HT1080 (cell line): ENCODE measurements around the gene RBM6. TPM values are rescaled to one million over a fixed set of nuclear protein-coding genes. Genes with fewer than 3 reads are reported as not detected.
"Not testable (repeated sequence)": the region's sequence is repeated elsewhere in the genome, so short reads cannot be mapped to it uniquely, and the experiment has no call there.

Experiments used
- DNase-seq: peaks from one replicate; pipeline ENCODE4 v3.0.0-alpha.2; 2015; ENCODE audit warnings: low read depth
- polyA plus RNA-seq, 2 experiments: library from polyadenylated mRNA; depleted of rRNA; stranded (reverse); fragments of >200 nt; gene quantifications; 2 replicates each; pipeline ENCODE4 v1.2.3, GENCODE V29; 2015
- total RNA-seq: library from RNA; depleted of rRNA; stranded (reverse); fragments of >200 nt; shearing (Covaris generic); gene quantifications from 2 replicates; pipeline ENCODE4 v1.2.3, GENCODE V29; 2014; rRNA removed

The RBM6 gene, protein sequence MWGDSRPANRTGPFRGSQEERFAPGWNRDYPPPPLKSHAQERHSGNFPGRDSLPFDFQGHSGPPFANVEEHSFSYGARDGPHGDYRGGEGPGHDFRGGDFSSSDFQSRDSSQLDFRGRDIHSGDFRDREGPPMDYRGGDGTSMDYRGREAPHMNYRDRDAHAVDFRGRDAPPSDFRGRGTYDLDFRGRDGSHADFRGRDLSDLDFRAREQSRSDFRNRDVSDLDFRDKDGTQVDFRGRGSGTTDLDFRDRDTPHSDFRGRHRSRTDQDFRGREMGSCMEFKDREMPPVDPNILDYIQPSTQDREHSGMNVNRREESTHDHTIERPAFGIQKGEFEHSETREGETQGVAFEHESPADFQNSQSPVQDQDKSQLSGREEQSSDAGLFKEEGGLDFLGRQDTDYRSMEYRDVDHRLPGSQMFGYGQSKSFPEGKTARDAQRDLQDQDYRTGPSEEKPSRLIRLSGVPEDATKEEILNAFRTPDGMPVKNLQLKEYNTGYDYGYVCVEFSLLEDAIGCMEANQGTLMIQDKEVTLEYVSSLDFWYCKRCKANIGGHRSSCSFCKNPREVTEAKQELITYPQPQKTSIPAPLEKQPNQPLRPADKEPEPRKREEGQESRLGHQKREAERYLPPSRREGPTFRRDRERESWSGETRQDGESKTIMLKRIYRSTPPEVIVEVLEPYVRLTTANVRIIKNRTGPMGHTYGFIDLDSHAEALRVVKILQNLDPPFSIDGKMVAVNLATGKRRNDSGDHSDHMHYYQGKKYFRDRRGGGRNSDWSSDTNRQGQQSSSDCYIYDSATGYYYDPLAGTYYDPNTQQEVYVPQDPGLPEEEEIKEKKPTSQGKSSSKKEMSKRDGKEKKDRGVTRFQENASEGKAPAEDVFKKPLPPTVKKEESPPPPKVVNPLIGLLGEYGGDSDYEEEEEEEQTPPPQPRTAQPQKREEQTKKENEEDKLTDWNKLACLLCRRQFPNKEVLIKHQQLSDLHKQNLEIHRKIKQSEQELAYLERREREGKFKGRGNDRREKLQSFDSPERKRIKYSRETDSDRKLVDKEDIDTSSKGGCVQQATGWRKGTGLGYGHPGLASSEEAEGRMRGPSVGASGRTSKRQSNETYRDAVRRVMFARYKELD
- total RNA-seq, result 34.1 and 43.8 TPM in 2 replicates
- polyA plus RNA-seq (2015; cell fraction: cytosol; rRNA removed), result 27.5 and 30.9 TPM in 2 replicates
- polyA plus RNA-seq (2015; cell fraction: nucleus; rRNA removed), result 151 and 163 TPM in 2 replicates

DNA sequence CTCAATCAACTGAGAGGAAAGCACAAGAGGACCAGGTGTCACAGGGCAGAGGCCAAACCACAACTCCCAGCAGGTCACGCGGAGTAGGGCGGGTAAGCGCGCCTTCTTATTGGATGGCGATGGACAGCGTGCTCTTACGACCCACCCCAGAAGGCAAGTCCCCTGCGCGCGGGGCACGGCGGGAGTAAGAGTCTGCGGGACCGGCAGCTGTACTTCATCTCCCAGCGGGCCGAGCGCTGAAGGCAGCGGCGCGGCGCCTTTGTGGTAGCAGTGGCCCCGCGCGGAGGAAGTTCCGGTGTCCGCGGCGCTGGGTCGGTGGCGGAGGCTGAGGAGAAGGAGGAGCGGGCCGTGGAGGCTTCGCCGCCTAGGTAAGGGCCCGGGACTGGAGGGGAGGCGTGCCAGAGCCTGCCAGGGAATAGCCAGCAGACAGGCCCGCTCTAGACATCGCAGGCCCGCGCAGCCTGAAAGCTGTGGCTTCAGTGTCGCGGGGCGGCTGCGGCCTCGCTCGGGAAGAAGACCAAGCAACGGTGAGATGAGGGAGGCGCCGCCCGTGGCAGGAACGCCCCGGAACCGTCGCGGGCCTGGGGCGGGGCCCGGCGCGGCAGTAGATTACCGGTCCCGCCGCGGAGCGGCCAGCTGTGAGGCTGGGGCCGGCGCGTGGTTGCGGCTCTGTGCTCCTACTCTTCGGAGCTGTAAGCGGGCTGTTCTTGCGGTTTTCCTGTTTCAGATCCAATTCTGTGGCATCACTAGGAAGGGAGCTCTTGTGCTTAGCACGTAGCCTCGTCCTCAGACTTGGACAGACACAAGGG is at the start of gene RBM6:
TSS of gene RBM6 (plus strand) at position 293 of the 809 bp plus-strand sequence. CDS start 22,492 bp downstream, outside the sequence.
- DNase-seq, result peak; percentile 98

DNA sequence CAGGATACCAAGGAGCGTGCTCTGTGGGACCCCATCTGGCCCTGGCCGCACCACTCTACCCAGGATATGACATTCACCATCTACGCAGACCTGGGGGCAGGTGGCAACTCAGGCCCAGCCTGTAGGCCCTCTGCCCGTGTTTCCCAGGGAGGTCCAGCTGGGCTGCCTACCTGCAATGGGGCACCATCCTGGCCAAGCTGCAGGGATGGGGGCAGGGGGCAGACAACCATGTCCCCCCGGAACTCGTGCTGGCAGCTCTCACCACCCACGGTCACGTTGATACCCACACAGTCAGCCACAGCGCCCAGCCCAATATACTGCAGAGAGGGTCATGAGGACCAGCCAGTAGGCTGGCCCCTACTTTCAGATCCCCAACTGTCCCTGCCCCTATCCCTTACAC is 44.2 kb upstream of the RBM6 start:
- DNase-seq, result no peak

DNA sequence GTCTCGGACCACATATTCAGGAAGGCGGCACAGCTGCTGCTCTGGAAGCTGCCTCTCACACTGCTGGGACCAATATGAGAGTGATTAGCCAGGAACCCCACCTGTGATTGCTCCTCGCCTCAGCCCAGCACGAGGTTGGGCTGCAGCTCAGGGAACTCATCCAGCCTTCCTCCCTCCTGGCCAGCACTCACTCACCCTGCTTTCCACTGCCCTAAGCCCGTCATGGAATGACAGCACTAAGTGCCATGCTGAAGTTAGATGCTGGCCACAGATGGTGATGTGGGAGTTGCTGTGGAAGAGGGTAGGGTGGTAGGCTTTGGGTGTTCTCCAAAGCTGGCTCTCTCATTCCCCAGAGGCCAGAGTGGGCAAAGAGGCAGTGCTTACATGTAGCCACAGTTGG is 43.6 kb upstream of the RBM6 start:
- DNase-seq, result no peak

DNA sequence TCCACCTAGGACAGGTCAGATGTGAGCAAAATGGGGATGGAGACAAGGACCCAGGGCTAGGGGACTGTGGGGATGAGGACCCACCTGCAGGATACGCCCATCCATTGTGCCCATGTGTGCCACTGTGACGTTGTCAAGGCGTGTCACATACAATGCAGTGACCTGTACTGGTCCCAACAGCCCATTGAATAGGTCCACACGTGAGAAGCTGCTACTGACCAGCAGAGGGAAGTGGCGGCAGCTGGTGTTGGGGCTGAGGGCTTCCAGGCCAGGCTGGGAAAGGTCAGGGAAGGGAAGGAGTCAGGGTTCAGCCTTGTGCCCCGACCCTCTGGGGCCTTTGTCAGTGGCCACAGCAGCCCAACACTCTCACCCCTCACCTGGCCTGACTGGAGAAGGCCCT is 41.0 kb upstream of the RBM6 start:
- DNase-seq, result no peak

DNA sequence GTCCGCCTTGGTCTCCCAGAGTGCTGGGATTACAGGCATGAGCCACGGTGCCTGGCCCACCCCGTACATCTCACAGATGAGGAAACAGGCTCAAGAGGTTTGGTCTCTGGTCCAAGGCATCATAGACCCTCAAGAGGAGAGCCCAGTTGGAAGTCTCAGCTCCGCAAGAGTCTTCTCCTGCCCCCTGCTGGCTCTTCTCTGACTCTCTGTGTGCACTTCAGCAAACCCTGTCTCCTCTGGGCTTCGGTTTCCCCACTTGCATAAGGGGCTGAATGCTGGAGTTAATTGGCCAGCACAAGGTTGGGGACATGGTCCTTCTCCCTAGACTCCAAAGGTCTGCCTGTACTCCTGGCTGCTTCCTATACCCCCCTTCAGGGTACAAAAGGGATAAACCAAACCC is 40.1 kb upstream of the RBM6 start:
- peak; percentile 15 for DNase-seq

DNA sequence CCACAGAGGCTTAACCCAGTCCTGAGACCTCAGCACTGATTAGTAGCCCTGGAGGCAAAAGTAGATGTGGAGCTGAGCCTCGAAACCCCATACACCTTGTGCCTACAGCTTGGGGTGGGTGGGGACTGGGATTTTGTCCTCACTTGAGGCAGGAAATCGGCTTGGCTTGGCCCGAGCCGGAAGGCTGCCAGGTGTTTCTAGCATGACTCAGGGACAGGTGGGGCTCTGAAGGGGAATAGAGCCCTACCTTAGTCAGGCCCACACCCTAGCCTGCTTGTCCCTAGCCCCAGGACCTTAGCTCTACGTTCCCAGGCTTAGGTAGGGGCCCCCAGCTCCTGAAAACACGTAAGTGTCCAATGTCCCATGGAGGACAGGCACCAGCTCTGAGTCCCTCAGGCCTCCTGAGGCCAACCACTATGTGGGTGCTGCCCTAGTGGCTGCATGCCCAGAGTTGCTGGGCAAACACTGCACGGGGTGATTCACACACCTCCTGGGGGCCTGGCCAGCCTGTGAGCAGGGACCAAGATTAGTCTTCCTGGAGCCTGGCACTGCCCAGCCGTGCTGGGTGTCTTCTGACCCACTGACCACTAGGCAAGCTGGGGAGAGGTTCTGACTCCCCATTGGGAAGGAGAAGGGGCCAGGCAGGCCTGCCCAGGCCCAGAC is 39.3 kb upstream of the RBM6 start:
- peak; percentile 86 for DNase-seq

DNA sequence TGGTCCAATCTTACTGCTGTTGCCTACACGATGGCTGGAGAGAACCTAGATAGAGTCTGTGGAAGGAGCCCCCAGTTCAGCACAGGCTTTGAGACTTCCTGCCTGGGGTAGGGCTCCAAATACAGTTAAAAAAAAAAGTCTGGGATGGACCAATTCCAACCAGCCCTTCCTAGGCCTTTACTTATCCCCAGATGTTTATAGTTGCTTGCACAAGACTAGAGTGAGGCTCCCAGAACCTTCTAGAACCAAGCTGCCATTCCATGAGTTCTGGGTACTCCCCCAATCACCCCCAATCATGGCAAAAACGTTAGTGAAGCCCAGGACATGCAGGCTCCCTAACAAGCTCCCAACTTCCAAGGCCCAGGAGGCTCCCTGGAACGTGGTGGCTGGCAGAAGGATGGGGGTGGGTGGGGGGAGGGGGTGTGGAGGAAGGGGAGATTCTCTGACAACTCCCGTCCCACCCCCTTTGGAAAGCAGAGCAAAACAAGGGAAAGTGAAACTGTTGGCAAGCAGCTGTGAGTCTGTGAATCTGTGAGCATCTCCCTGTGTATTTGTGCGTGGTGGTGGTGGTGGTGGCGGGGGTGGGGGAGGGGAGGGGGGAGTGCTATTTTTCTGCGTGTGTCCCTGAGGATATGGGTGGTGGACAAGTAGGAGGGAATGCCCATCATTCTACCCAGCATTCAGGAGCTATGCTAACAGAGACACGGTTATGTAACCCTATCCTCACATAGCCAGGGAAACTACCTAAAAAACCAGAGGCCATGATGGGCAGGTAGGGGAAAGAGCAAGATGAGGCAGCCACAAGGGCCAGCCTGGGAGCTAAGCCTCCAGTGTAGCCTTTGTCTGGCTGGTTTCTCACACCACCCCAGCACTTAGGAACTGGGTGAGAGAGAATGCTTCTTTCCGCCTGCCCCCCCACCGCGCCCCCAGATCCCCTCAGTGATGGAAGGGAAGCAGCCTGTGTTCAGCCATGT is 38.3 kb upstream of the RBM6 start:
- no peak for DNase-seq

DNA sequence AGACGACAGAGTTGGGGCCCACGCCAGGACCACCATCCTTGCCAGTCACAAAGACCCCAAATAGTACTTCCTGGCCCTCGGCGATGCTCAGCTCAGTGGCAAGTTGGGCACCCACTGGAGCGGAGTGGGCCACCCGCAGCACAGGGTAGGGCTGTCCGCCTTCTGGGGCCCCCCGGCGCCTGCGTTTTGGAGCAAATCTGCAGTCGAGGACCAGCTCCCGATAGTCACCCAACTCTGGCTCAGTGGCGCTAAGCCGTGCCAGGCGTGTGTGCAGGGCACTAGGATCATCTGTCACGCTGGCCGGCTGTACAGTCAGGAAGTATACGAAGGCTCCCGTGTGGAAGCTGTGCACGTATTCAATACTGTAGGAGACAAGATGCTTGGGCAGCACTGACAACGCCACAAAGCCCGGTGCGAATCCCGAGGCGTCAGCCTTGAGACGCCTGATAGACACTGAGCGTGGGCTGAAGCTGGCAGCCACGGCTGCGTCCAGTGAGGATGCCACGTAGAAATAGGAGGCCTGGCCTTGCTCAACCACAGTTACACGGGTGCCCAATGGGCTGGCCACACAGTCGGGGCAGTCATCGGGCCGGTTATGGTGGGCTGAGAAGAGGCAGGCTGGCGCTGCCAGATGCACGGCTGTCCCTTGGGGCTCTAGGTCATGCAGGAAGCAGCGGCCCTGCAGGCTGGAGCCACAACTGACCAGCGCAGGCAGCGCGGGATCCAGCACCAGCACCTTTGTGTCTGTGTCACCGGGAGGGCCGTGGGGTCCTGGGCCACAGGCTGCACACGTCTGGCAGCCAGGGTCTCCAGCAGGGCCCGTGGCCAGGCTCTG is 37.2 kb upstream of the RBM6 start:
- no peak for DNase-seq

DNA sequence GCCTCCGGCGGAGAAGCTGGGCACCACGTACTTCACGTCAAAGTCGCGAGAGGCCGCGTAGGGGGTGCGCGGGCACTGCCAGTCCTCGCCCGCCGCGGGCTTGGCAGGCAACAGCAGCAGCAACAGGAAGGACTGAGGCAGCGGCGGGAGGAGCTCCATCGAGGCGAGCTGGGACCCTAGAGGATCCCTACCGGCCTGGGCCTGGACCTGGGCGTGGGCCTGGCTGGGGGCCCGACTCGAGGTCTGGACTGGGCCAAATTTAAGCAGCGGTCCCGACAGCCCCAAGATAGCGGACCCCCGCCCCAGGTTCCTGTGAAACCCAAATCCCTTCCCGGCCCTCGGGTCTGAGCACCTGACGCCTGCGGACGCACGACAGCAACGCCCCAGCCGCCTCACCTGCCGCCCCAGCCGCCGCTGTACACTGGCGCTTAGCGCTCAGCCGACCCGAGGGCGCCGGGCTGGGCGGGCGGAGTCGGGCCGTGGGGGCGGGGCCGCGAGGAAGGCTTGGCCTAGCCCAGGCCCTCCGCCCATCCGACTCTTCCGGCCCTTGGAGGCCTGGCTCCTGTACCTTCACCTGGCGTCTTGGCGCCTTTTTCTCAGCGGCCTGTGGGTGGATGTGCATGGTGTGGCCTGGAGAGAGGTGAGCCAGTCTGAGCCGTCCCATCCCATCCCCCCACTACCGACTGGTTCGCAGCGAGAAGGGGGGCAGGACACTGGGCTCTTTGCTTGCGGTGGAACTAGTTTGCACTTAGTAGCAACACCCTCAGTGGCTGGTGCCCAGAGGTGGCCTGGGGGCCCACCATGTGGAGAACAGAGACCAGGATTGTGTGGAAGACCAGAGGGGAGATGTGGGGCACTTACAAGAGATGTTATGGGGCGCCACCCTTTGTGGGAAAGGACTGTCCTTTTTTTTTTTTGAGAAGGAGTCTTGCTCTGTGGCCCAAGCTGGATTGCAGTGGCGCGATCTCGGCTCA is 36.2 kb upstream of the RBM6 start, which contains the start of gene MST1R:
TSS of gene MST1R (minus strand) at position 423 of the 974 bp plus-strand sequence. CDS start at position 159, 264 bp downstream.
- no peak for DNase-seq

DNA sequence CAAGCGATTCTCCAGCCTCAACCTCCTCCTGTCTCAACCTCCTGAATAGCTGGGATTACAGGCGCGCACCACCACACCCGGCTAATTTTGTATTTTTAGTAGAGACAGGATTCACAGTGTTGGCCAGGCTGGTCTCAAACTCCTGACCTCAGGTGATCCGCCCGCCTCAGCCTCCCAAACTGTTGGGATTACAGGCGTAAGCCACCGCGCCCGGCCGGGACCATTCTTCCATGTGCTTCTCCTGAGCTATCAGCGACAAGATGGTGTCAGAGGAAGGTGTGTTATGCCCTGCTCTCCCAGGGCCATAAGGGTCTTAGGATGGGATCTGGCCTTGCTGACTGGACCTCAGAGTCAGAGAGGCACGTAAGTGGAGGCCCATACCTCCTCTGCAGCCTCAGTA is 35.5 kb upstream of the RBM6 start:
- not testable (repeated sequence) for DNase-seq

DNA sequence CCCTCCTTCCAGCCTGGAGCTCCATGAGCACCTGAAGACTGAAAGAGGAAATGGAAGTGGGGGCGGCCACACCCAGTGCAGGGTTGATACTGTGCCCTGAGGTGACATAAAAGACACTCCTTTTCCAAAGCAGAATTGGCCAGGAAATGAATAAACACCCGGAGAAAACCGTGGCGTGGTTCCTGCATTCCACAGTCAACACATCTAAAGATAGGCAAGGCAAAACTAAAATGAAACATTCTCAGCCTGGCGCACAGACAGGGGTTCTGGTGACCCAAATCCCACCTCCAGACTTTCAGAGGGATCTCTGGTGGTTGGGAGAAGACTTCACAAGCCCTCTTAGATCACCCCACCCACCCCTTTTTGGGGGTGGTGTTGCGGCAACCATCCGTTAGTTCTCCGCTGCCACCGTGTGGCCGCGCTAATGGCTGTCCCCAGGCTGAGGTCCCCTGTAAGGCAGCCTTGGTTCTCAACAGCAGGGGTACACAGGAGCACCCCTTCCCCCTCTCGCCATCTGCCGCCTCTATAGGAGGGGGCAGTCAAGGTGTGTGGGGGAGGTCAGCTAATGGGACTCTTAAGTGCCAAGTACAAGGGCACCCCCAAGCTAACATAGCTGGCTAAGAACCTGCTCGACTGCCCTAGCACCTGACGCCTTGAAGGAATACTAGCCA is 33.7 kb upstream of the RBM6 start:
- DNase-seq, result peak; percentile 57

DNA sequence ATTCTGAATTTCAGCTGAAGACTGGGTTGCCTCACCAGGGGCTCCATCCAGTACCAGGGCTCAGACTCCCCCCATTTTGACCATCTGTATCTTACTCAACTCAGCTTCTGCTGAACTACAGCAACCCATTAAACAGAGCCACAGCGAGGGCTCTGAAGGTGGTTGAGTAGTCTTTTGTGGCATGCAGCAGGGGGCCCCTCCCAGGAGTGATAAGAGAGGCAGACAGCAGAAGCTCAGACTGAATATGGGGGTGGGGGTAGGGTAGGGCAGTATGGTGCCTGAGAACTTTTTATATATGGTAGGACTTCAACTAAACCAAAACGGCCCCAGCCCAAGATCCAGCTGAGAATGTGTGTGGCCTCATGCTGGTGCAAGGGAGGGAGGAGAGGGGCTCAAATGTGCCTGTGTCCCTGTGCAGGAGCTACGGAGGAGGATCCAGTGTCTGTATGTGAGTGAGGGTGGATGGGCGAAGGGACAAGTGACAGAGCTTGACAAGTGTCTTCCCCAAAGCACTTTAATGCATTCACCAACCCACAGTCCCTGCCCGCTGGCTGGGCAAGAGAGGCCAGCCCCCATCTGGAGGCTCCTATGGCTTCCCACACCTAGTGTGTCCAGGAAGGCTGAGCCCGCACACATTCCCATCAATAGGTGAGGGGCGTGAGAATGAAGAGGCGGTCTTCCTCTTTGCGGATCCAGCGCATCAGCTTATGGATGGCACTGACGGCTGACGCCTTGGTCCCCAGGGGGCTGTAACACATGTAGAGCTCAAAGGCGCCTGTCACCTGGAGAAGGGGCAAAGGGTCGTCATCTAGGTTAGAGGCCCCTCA is 31.4 kb upstream of the RBM6 start:
- DNase-seq, result no peak

DNA sequence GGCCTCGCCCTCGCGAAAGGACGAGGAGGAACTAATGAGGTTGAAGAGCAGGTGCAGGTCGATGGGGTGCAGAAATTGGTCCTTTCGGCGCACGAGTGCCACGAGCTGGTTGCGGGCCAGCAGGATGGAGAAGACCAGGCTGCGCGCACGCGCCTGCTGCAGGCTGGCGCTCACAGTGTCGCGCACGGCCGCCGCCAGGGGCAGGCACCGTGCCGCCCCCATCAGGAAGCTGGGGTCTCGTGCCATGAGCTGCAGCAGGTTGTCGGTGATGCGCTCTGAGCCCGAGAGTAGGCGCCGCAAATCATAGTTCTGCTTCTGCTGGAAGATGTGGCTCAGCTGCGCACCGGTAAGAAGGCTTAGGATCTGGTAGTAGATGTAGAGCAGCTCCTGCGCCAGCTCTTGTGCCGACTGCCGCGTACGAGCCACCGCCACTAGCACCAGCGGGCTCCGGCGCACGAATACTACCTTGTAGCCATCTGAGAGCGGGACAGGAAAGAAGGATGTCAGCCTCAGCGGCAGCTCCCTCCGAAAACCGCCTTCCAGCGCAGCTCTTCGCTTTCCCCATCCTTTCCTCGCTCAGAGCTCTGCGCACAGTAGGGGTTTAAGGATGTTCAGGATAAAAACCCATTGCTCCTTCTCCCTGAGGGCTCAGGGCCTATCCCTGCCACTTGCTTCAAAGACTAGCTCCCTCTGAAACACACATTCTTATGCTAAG is 29.4 kb upstream of the RBM6 start:
- no peak for DNase-seq

DNA sequence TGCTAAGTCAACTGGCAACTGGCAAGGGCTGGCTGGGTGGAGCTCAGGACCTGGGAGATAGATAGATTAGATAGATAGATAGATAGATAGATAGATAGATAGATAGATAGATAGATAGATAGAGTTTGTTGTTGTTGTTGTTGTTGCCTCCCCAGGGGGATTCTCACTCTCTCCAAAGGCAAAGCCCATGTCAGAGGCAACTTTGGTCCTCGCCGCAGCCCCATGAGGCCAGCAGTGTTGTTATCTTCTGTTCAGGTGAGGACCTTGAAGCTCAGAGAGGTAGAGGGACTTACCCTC is 28.9 kb upstream of the RBM6 start:
- no peak for DNase-seq

DNA sequence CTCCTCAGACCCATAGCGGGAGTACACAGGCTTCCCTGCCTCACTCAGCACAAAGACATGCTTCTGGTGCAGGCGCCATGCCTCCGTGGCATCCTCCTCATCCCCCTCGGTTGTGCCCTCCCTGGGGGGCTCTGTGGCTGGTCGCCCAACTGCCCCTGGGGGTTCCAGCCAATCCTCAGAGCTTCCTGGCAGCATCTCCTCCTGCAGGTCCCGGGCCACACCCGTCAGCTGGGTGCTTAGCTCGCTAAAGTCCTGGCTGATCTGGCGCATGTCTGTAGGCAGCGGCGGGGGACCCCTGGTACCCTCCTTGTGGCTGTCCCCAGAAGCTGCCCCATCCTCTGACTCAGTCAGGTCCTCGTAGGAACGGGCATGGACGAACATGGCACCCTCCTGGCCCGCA is 28.3 kb upstream of the RBM6 start:
- no peak for DNase-seq
